Prostate gland (tissue), 2 donors: Measurements from ENCODE around the gene NUDT8.

Experiments
- POLR2A ChIP-seq: fragments of 450-650 bp; IDR thresholded peaks from one replicate; pipeline ENCODE4 v1.6.1; 2016; ENCODE audit warnings: antibody characterized with exemption, mild to moderate bottlenecking
- TF ChIP-seq, protein P1 (sequence below), 4 experiments: fragments of 200-600 bp in 2 of 4; fragments of 450-650 bp in 2 of 4; sonication (generic) in 2 of 4; IDR thresholded peaks; 1 replicate in 3 of 4; 2 replicates in 1 of 4; pipeline ENCODE4 v1.5.1; 2016 to 2019; ENCODE audit warnings: antibody characterized with exemption in 4 of 4, mild to moderate bottlenecking in 2 of 4, moderate library complexity in 2 of 4

DNA sequence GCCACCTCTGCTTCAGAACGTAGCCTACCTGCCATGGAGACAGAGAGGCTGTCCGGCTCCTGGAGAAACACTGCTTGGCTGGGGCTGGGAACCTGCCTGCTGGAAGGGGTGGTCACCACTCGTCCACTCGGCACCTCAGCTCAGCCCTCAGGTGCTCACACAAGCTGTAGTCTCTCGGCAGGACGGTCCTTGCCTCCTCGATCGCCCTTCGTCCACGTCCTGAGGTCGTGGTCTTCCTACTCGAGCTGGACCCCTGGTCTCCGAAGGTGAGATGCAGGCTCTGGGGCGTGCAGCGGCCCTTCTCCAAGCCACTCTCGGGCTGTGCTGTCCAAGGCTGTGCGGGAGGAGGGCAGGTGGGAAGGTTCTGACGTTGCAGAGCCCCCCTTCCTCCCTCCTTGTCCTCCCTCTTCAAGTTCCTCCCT lies 9.7 kb upstream of the NUDT8 start, which contains the start of gene TBX10:
- TF ChIP-seq, protein P1, sequence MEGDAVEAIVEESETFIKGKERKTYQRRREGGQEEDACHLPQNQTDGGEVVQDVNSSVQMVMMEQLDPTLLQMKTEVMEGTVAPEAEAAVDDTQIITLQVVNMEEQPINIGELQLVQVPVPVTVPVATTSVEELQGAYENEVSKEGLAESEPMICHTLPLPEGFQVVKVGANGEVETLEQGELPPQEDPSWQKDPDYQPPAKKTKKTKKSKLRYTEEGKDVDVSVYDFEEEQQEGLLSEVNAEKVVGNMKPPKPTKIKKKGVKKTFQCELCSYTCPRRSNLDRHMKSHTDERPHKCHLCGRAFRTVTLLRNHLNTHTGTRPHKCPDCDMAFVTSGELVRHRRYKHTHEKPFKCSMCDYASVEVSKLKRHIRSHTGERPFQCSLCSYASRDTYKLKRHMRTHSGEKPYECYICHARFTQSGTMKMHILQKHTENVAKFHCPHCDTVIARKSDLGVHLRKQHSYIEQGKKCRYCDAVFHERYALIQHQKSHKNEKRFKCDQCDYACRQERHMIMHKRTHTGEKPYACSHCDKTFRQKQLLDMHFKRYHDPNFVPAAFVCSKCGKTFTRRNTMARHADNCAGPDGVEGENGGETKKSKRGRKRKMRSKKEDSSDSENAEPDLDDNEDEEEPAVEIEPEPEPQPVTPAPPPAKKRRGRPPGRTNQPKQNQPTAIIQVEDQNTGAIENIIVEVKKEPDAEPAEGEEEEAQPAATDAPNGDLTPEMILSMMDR (IDR thresholded peaks at IDR 0.05), result no peak
- no peak for TF ChIP-seq POLR2A
